Esophagus squamous epithelium (tissue), 4 donors: ENCODE measurements around the gene CNTNAP2.

ENCODE experiments used
- CTCF ChIP-seq, 6 experiments: fragments of 450-650 bp in 4 of 6; fragments of 200-600 bp in 2 of 6; sonication (generic) in 2 of 6; IDR thresholded peaks; one replicate each; pipeline ENCODE4 v1.5.1; 2016 to 2019; ENCODE audit warnings: antibody characterized with exemption in 6 of 6, mild to moderate bottlenecking in 4 of 6, moderate library complexity in 4 of 6
- POLR2A ChIP-seq, 4 donors: fragments of 450-650 bp; IDR thresholded peaks; one replicate each; pipeline ENCODE4 v1.6.1; 2017; ENCODE audit warnings: antibody characterized with exemption in 4 of 4, mild to moderate bottlenecking in 4 of 4, moderate library complexity in 3 of 4

- TF ChIP-seq CTCF (IDR thresholded peaks at IDR 0.05) = no peak
- no peak for TF ChIP-seq POLR2A (IDR thresholded peaks at IDR 0.05)
Observed at GRCh38 chr7:146214842-146215241, 98.2 kb downstream of the CNTNAP2 start.
